ENCODE measurements around the gene KLF11. TPM values are rescaled to one million over a fixed set of nuclear protein-coding genes. Genes with fewer than 3 reads are reported as not detected.

Gene KLF11
- total RNA-seq, 2 donors from 2014 or later, result 25.7 to 32.6 TPM

DNA sequence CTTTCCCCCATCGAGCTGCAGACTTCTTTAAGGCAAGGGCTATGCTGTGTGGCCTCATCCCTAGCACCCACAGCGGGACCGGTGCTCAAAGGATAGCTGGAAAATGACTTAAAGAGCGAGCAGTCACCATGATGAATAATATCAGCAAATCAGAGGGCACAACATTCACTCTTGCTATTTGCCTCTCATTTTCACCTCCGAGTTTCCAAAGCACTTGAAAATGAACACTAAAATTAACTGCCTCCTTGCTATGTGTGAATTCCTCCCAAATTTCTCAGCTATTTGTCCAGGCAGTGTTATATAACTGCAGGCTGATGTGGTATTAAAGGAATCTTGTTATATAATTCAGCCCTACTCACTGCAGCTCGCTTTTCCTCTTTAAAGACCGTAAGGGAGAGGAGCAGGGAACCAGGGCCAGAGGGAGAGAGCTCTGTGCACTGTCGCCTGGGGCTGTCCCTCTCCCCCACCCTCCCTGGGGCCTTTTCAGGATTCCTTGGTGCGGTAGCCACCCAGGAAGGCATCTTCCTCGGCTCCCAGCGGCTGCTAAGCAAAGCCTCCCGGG, 35.4 kb downstream of the KLF11 start:
- peak in 1 of 3 donors; percentile 28 for TF ChIP-seq POLR2A (IDR thresholded peaks at IDR 0.05)
- TF ChIP-seq, protein P1, sequence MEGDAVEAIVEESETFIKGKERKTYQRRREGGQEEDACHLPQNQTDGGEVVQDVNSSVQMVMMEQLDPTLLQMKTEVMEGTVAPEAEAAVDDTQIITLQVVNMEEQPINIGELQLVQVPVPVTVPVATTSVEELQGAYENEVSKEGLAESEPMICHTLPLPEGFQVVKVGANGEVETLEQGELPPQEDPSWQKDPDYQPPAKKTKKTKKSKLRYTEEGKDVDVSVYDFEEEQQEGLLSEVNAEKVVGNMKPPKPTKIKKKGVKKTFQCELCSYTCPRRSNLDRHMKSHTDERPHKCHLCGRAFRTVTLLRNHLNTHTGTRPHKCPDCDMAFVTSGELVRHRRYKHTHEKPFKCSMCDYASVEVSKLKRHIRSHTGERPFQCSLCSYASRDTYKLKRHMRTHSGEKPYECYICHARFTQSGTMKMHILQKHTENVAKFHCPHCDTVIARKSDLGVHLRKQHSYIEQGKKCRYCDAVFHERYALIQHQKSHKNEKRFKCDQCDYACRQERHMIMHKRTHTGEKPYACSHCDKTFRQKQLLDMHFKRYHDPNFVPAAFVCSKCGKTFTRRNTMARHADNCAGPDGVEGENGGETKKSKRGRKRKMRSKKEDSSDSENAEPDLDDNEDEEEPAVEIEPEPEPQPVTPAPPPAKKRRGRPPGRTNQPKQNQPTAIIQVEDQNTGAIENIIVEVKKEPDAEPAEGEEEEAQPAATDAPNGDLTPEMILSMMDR (IDR thresholded peaks at IDR 0.05), result no peak
- ATAC-seq (peak; percentile 11), DNase-seq (peak in 1 of 4 donors; percentile 50)
- Histone ChIP-seq H3K27ac (peak overlapping the region in 3 of 4 donors; percentile 83 to 90 (median 89)), H3K4me1 (peaks cover 19% of the 10 kb centered on the region), H3K9me3 (no peaks in the 10 kb centered on the region), H3K36me3 (replicated peaks in 1 of 2; ENCODE audit: insufficient read depth in 1 of 2, low read depth in 2 of 2) (no peaks in the 10 kb centered on the region), H3K4me3 (peak overlapping the region; percentile 36 to 60), H3K27me3 (no peaks in the 10 kb centered on the region)
- 19 to 34% methylated on average over 8 to 12 of the region's 12 CpGs for WGBS, 2 donors
- intact Hi-C loops (cut with DNase I), result no loop called here

DNA sequence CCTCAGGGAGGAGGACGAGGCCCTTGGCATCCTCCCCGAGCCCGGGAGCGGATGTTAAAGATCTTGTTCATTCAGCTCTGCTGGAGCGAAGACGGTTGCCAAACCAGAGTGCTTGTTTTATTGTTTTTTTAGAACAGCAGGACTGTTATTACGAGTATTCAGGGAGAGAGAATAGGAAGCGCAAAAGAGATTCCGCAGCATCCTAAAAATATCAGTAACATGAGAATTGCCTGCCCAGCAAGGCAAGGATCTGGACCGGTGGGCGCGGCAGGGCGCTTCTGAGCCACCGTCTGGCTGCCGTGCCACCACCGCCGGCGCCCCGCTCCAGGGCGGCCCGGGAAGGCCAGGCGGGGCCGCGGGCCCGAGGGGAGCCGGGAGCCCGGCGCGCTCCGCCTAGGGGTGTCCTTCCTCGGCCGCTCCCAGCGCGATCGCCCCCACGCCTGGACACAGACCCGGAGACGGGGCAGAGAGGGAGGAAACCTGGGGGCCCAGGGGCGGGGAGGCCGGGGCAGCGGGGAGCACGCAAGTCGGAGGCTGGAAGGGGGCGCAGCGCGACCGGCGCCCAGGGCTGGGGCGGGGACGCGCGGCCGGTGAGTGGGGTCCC, 36.0 kb downstream of the KLF11 start:
- DNase-seq, result peak in 3 of 4 donors; percentile 29 to 51 (median 38)

DNA sequence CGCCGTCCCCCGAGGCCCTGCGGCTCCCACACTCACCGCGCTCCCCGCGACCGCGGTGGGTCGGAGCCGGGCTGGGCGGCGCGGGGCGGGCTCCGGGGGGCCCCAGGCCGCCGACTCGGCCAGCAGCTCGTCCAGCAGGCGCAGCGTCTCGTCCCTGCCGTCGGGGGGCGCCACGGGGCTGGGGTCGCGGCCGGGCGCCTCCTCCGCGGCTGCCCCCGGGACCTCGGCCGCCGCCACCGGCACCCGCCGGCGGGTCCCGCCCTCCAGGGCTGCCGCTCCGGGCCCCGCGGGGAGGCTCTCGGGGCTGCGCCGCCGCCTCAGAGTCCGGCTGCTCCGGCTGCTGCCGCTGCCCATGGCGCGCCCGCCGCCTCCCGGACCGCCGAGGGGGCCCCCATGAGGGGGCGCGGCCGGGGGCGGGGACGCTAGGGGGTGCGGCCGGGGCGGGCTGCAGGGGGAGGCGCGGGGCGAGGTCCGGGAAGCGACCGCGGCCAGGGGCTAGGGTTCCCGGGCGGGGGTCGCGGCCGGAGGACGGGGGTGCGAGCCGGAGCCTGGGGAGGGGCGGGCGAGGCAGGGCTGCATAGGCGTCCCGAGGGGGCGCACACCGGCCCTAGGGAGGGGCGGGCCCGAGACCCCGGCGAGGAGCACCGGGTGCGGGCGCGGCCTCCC, 36.7 kb downstream of the KLF11 start, which contains the start of gene CYS1:
CYS1 (minus strand) TSS at position 542 of the 666 bp plus-strand sequence; CDS start at position 354, 188 bp downstream.
- Histone ChIP-seq H3K27me3 (no peaks in the 10 kb centered on the region), H3K9me3 (no peaks in the 10 kb centered on the region), H3K4me1 (peaks cover 22% of the 10 kb centered on the region), H3K4me3 (peak within 1 kb of the TSS; percentile 36 to 60), H3K27ac (peak within 1 kb of the TSS; percentile 62 to 90 (median 86)), H3K36me3 (replicated peaks in 1 of 2; ENCODE audit: insufficient read depth in 1 of 2, low read depth in 2 of 2) (no peaks in the 10 kb centered on the region)
- ATAC-seq (peak; percentile 64), DNase-seq (peak in 3 of 4 donors; percentile 36 to 59 (median 42))
- TF ChIP-seq POLR2A (IDR thresholded peaks at IDR 0.05), result no peak
- TF ChIP-seq, protein P1 (IDR thresholded peaks at IDR 0.05), result peak in 4 of 7 experiments; percentile 8 to 64 (median 40)
- intact Hi-C loops (cut with DNase I), result no loop called here
- WGBS, 2 donors, result 0% methylated on average over 6 of the region's 98 CpGs; no CpG with 5 or more reads in 1 of the 2 donors

More for the DNA sequence above, 36.0 kb downstream of the KLF11 start:
- peaks cover 22% of the 10 kb centered on the region for H3K4me1 ChIP-seq
- 0 to 1% methylated on average over 14 to 48 of the region's 53 CpGs for WGBS, 2 donors
- TF ChIP-seq POLR2A (IDR thresholded peaks at IDR 0.05), result no peak
- TF ChIP-seq, protein P1 (IDR thresholded peaks at IDR 0.05), result no peak
- H3K27ac ChIP-seq, result peak overlapping the region; percentile 62 to 90 (median 86)
- peak; percentile 49 for ATAC-seq
- intact Hi-C loops (cut with DNase I), result no loop called here
- H3K27me3 ChIP-seq, result no peaks in the 10 kb centered on the region
- H3K9me3 ChIP-seq, result no peaks in the 10 kb centered on the region
- peak overlapping the region; percentile 36 to 60 for H3K4me3 ChIP-seq
- no peaks in the 10 kb centered on the region for H3K36me3 ChIP-seq (replicated peaks in 1 of 2; ENCODE audit: insufficient read depth in 1 of 2, low read depth in 2 of 2)

DNA sequence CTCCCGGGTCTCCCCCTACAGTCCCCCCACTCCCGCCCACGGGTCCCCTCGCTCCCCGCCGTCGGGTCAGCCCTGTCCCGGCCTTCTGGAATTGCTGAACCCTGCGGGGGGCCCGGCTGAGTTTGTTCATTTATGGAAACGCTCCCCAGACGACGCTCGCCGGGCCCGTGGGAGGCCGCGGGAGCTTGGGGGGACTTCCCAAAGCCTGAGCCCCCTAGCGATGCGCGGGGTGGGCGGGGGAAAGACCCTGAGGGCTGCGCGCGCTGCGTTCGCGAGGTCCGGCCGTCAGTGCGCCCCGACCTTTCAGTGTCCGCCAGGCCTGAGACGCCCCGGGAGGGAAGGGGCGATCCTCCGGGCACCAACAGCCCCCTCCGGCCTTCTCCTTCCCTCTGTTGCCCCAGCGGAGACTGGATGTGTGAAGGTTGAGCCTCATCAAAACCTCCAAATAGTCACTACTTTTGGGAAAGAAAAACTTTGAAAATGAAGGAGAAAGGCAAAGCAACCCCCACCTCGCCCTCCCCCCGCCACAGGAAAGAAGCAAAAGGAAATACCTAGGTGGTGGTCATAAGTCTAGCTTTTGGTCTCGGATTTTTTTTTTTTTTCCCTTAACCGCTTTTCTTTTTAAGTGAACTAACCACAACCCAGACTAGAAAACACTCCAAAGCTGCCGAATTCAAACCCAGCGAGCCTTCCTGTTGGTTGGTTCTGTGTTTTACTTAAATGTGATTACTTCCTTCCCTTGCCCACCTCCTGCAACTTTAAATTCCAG, 37.4 kb downstream of the KLF11 start:
- peaks cover 22% of the 10 kb centered on the region for H3K4me1 ChIP-seq
- peak overlapping the region; percentile 62 to 90 (median 86) for H3K27ac ChIP-seq
- DNase-seq (peak in 1 of 4 donors; percentile 33), ATAC-seq (peak; percentile 42)
- H3K27me3 ChIP-seq, result no peaks in the 10 kb centered on the region
- intact Hi-C loops (cut with DNase I), result no loop called here
- no peak overlapping the region for H3K4me3 ChIP-seq
- H3K36me3 ChIP-seq (replicated peaks in 1 of 2; ENCODE audit: insufficient read depth in 1 of 2, low read depth in 2 of 2), result no peaks in the 10 kb centered on the region
- H3K9me3 ChIP-seq, result no peaks in the 10 kb centered on the region
- WGBS, 2 donors, result 22 to 56% methylated on average over 11 to 39 of the region's 45 CpGs
- TF ChIP-seq POLR2A (IDR thresholded peaks at IDR 0.05), result peak in 2 of 3 donors; percentile 51 to 54
- TF ChIP-seq, protein P1 (IDR thresholded peaks at IDR 0.05), result no peak

Measured in body of pancreas (tissue), 4 donors.